ENCODE results near the gene MINAR2.

GRCh38 chr5:129747572-129748407 is at the start of gene MINAR2:
- TF ChIP-seq CTCF (IDR thresholded peaks at IDR 0.05) (no peak), EZH2phosphoT487 (IDR thresholded peaks at IDR 0.05) (no peak), EZH2 (IDR thresholded peaks at IDR 0.05) (no peak)
